Measurements from ENCODE around the gene GAK.

DNA sequence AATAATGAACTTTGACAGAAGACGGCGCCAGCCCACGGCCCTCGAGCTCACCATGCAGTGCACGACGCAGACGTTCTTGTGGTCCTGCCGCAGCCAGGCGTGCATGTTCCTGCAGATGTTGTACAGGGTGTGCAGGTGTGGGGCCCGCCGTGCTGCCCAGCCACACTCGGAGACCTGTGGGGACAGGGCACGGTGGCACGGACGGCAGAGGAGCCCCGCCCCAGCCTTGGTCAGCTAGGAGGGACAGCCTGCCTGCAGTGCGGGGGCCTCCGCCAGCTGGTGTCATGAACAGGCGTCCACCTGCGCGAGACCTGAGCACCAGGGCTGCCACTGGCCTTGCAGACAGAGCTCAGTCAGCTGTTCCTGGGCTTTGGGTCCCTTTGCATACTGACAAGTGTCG lies 49.5 kb downstream of the GAK start:
- TF ChIP-seq CTCF (IDR thresholded peaks at IDR 0.05 in 4 of 5, conservative IDR thresholded peaks at IDR 0.05 in 1 of 5), result no peak
- TF ChIP-seq POLR2A (IDR thresholded peaks at IDR 0.05), result no peak

All from gastrocnemius medialis (tissue), 4 donors.